ENCODE results near the gene SLC30A3.

- no peak for TF ChIP-seq POLR2AphosphoS5 (IDR thresholded peaks at IDR 0.05; ENCODE audit: low read depth, low read length)
- TF ChIP-seq REST (IDR thresholded peaks at IDR 0.05; ENCODE audit: insufficient read depth in 1 of 2, low read depth in 2 of 2, low read length in 2 of 2), result no peak
- TF ChIP-seq SIN3A (IDR thresholded peaks at IDR 0.05; ENCODE audit: borderline replicate concordance, insufficient read depth, low read length), result no peak
Observed at GRCh38 chr2:27281442-27281841, 18.6 kb upstream of the SLC30A3 start.

All from PFSK-1 (cell line).